Smooth muscle cell of the brain vasculature (primary cell): ENCODE data around the gene STEEP1.
"Not testable (repeated sequence)": the region's sequence is repeated elsewhere in the genome, so short reads cannot be mapped to it uniquely, and the experiment has no call there.

Experiments
- DNase-seq: peaks from one replicate; pipeline ENCODE4 v3.0.0-alpha.2; 2012; ENCODE audit warnings: low read depth, low spot score

STEEP1 gene

DNA sequence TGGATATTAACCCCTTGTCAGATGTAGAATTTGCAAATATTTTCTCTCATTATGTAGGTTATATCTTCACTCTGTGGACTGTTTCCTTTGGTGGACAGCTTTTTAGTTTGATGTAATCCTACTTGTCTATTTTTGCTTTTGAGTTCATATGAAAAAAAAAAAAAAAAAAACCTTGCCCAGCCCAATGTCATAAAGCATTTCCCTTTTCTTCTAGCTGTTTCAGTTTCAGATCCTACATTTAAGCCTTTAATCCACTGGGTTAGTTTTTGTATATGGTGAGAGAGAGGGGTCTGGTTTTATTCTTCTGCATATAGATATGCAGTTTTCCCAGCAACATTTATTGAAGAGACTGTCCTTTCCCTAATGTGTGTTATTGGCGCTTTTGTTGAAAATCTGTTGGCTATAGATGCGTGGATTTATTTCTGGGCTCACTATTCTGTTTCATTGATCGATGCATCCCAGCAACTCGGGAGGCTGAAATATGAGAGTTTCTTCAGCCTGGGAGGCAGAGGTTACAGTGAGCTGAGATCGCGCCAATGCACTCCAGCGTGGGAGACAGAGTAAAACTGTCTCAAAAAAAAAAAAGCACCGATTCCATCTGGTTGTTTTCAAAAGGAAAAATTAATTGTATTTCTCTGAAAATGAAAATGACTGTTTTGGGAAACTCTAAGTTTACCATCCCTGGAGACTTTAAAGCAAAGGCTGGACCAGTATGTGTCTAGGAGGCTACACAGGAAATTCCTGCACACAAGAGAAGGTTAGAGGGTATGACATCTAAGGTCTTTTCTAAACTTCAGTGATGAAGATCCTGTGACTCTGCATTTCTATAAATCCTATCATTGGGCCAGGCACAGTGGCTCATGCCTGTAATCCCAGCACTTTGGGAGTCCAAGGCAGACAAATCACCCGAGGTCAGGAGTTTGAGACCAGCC, 35.6 kb downstream of the STEEP1 start:
- DNase-seq = no peak

DNA sequence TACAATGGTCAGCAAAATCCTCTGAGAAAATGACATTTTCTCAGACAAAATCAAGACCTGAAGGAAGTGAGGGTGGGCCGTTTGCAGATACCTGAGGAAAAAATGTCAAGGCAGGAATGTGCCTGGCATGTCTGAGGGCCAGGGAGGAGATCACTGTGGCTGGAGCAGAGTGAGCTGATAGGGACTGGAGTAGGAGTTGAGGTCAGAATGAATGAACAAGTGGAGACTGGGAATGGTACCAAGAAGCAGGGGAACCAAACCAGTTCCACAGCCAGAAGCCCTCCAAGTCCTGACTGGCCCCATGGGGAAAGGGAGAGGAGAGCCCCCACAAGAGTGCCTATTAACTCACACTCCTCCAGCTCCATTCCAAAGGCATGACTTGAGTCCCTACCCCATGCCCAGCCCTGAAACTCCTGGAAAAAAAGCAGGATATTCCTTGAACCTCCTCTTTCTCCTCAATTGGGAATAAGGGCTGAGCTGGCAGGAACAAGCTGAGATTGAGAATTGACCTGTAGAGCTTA, 41.5 kb downstream of the STEEP1 start:
- no peak for DNase-seq

DNA sequence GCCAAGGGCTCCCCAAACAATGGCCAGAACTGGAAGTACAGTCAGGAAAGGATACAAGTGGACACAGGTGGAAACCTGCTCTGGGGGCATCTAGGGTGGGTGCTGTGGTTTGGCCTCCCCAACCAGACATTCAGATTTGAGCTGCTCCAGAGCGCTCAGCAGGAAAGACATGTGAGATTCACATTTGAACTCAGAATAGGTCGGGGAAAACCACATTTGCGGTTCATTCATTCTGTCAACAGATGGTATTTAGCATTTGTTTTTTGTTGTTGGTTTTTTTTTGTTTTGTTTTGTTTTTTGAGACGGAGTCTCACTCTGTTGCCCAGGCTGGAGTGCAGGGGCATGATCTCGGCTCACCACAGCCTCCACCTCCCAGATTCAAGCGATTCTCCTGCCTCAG, 44.0 kb downstream of the STEEP1 start:
- no peak for DNase-seq

- DNase-seq = no peak
Measured at GRCh38 chrX:119518371-119518770, 46.8 kb downstream of the STEEP1 start.

GRCh38 chrX:119516157-119516702, 49.0 kb downstream of the STEEP1 start:
- DNase-seq = peak; percentile 24

GRCh38 chrX:119512146-119512800, 52.9 kb downstream of the STEEP1 start:
- DNase-seq = peak; percentile 51

- no peak for DNase-seq
Measured at GRCh38 chrX:119507206-119507605, 58.0 kb downstream of the STEEP1 start.

GRCh38 chrX:119505945-119506344, 59.3 kb downstream of the STEEP1 start:
- DNase-seq = no peak

DNA sequence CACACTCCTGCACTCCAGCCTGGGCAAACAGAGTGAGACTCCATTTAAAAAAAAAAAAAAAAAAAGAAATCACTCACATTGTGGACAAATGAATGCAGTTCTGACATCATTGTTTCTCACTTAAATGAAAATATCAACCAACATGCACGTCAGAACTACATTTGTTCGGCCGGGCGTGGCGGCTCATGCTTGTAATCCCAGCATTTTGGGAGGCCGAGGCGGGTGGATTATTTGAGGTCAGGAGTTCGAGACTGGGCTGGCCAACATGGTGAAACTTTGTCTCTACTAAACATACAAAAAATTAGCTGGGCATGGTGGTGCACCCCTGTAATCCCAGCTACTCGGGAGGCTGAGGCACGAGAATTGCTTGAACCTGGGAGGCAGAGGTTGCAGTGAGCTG, 60.1 kb downstream of the STEEP1 start:
- DNase-seq = not testable (repeated sequence)

DNA sequence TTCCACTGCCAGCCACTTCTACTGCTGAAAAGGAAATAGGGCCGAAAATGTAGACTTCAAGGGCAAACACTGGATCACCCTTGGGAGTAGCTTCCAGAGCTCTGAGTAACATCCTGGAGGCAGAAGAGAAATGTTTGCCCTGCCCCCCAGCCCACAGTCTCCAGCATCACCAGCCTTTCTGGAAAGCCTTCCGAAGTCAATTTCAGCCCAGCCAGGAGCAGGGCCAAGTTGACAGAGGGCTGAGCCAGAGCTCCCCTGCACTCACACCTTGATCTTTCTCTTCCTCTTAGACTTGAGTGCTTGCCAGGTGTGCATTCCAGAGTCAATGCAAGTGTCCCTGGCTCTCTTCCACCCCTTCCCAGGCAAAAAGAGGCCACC, 61.7 kb downstream of the STEEP1 start:
- DNase-seq = peak; percentile 61

DNA sequence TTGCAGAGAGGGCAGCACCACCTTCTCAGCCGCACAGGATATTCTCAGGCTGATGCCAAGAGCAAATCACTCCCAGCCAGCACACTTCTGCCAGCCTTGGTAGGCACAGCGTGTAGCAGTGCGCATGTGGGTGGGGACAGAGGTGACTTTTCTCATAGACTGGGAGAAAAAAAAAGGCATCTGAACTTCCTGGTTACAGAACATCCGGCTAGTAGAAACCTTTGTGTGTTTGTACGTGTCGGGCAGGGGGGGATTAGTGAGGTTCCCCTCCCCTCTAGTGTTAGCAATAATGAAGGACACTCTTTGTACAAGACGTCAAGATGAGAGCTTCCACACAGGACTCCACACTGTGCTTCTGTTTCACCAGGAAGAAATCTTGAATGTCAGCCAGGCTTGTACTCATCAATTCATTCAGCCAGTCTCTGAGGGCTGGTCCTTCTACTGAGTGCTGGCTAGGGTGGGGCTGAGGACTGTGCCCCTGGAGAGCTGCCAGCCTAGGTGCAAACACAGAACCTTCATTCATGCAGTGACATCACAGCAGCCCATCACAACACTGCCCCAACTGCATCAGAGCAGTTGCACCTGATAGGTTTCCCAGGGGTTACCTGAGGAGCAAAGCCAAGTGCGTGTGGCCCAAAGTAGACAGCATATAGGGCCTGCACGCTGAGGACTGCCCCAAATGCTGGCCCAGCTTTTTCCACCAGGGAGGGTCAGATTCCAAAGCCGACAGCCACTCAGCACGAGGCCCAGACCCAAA, 62.3 kb downstream of the STEEP1 start:
- no peak for DNase-seq

DNA sequence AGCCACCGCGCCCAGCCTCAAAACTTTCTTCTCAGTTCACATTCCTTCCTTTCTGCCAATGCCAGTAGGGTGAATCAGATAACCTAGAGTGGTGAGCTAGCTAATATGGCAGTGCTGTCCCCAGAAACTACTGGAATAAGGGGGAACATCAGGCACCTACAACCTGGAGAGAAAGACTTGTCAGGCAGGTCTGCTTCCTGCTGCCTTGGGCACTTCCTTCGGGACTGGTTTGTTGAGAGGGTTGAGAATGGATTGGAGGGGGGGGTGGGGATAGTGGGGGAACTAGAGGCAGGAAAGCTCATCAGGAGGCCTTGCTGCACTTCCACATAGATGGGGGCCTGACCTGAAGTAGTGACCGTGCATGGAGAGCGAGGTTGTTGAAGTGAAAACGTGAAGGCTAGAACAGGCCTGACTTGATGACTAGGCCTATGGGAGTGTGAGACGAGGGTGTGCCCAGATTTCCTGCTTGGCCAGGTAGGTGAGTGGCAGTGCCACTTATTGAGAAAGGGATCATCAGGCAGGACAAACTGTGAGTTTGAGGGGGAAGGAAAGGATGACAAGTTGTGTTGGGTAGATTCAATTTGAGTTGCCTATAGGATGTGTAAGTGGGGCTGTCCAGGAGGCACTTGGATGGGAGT, 63.6 kb downstream of the STEEP1 start:
- DNase-seq = no peak

GRCh38 chrX:119500061-119500800, 65.0 kb downstream of the STEEP1 start:
- no peak for DNase-seq

DNA sequence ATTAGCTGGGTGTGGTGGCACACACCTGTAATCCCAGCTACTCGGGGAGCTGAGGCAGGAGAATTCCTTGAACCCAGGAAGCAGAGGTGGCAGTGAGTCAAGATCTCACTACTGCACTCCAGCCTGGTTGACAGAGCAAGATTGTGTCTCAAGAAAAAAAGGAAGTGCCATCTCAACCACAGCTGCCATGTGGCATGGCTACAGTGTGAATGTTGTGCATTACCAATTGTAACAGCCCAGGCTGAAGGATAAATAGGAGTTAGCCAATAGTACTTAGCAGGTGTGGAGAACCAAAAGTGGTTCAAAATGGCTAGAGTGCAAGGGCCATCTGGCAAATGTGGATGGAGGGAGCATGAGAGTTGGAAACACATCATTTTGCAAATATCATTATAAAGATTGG, 68.0 kb downstream of the STEEP1 start:
- no peak for DNase-seq

- no peak for DNase-seq
Measured at GRCh38 chrX:119495734-119496726, 69.2 kb downstream of the STEEP1 start.

DNA sequence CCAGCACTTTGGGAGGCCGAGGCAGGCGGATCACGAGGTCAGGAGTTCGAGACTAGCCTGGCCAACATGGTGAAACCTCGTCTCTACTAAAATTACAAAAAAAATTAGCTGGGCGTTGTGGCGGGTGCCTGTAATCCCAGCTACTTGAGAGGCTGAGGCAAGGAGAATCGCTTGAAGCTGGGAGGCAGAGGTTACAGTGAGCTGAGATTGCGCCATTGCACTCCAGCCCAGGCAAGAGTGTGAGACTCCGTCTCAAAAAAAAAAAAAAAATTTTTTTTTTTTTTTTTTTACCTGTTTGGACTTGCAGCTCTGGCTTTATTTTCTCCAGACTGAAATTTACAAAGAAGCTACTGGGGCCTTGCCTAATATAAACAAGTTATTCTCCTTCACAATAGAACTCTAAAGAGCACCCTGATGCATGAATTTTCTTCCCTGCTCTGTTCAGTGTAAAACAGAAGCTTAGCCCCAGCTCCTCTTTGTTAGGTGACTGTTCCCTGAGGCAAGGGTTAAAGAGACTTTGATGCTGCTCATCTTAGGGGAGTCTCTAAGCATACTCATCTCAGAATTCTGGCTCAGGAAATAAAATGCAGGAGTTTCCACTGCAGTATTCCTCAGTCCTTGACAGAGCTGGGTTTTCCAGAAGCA, 71.2 kb downstream of the STEEP1 start:
- not testable (repeated sequence) for DNase-seq

DNA sequence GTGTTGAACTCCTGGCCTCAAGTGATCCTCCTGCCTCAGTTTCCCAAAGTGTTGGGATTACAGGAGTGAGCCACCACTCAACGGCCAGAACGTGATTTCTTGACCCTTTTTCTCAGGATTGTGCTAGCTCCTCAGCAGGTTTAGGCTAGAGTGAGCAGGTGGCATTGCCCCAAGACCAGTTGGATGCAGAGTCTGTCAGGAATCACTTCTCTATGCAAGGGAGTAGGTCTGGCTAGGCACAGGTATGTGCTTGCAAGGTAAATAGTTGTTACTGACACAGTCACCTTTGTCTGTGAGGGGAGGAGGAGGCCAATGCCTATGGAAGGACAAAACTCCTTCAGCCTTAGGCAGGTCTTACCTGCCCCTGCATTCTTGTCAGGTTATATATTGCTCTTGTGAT, 72.7 kb downstream of the STEEP1 start:
- DNase-seq = no peak

DNA sequence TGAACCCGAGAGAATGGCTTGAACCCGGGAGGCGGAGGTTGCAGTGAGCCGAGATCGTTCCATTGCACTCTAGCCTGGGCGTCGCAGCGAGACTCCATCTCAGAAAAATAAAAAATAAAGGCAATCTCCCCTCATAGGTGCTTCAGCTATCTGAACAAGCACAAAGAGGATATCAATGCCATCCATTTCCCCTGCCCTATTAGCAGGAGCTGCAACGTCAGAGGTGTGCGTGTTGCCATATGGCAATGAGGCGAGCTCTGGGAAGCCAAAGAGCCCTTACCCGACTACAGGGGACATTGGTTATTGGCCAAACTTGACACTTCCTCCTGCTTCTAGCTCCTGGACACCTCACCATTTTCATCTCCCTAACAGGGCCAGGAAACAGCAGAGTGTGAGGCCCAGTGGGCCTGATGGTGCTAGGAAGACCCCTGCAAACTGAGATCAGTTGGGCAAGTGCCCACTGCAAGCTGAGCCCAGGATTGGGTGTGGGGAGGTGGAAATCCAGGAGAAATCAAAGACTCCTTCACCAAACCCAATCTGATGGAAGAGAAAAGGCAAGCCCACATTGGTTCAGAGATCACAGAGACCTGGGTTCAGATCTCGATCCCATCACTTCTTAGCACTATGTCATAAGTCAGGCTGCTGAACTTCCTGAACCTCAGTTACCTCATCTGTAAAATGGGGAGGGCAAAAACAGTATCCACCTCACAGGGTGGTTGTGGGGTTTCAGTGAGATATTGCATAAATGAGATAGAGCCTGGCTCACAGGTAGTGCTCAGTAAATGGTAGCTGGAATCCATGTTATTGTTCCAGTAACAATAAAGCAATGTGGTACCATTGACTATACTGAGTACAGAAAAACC, 75.8 kb downstream of the STEEP1 start:
- no peak for DNase-seq
